KMS-11 (cell line): ENCODE measurements around the gene ZMYND10.
A peak's percentile ranks its signal among the peaks of the same experiment; 100 is the strongest.

Experiments
- H2AFZ ChIP-seq: fragments of 200-600 bp; sonication (generic); 2 replicates; pipeline ENCODE4 v1.6.1; 2016; ENCODE audit warnings: antibody characterized with exemption, mixed run types, low read depth
- H3K27ac ChIP-seq: fragments of 200-600 bp; sonication (generic); 2 replicates; pipeline ENCODE4 v1.6.1; 2016; ENCODE audit warnings: mild to moderate bottlenecking, mixed run types
- H3K27me3 ChIP-seq: fragments of 200-600 bp; sonication (generic); 2 replicates; pipeline ENCODE4 v1.6.1; 2017; ENCODE audit warnings: mild to moderate bottlenecking, low read depth, mixed run types, moderate library complexity; ENCODE audit not compliant: insufficient read depth
- H3K36me3 ChIP-seq: fragments of 200-600 bp; sonication (generic); 2 replicates; pipeline ENCODE4 v1.6.1; 2017; ENCODE audit warnings: mild to moderate bottlenecking, mixed run types; ENCODE audit not compliant: insufficient read depth
- H3K4me1 ChIP-seq: fragments of 200-600 bp; sonication (generic); 2 replicates; pipeline ENCODE4 v1.6.1; 2016; ENCODE audit warnings: mild to moderate bottlenecking, low read depth, mixed run types; ENCODE audit not compliant: poor library complexity, severe bottlenecking
- H3K4me2 ChIP-seq: fragments of 200-600 bp; sonication (generic); 2 replicates; pipeline ENCODE4 v1.7.0; 2016; ENCODE audit warnings: mild to moderate bottlenecking, mixed run types
- H3K4me3 ChIP-seq: fragments of 200-600 bp; sonication (generic); IDR thresholded peaks from 2 replicates; pipeline ENCODE4 v1.6.1; 2017; ENCODE audit warnings: low read depth, low read length, mixed read lengths; ENCODE audit not compliant: insufficient read depth
- H3K79me2 ChIP-seq: fragments of 200-600 bp; sonication (generic); 2 replicates; pipeline ENCODE4 v1.6.1; 2016; ENCODE audit warnings: low read depth, mixed run types; ENCODE audit not compliant: insufficient read depth
- H3K9ac ChIP-seq: fragments of 200-600 bp; sonication (generic); 2 replicates; pipeline ENCODE4 v1.6.1; 2016; ENCODE audit warnings: mild to moderate bottlenecking, mixed run types
- H4K20me1 ChIP-seq: fragments of 200-600 bp; sonication (generic); 2 replicates; pipeline ENCODE4 v1.6.1; 2016; ENCODE audit warnings: mild to moderate bottlenecking, mixed run types; ENCODE audit not compliant: insufficient read depth
- CTCF ChIP-seq: fragments of 200-600 bp; sonication (generic); conservative IDR thresholded peaks from 2 replicates; pipeline ENCODE4 v1.6.1; 2017; ENCODE audit warnings: low read depth, mild to moderate bottlenecking, antibody characterized with exemption, low read length, moderate library complexity, mixed read lengths

ZMYND10 gene

GRCh38 chr3:50319894-50320625 is 25.5 kb downstream of the ZMYND10 start:
- H3K36me3 ChIP-seq = no peaks in the 10 kb centered on the region
- no peaks in the 10 kb centered on the region for H3K79me2 ChIP-seq
- H3K27ac ChIP-seq = no peak overlapping the region; the same call in 1 of the 2 replicates
- no peak overlapping the region for H3K4me3 ChIP-seq
- H3K9ac ChIP-seq = peak overlapping the region; percentile 78; the same call in 1 of the 2 replicates
- peaks cover 4% of the 10 kb centered on the region for H3K4me1 ChIP-seq
- TF ChIP-seq CTCF = no peak
- H4K20me1 ChIP-seq = no peaks in the 10 kb centered on the region
- H3K4me2 ChIP-seq = peak overlapping the region; percentile 78
- H2AFZ ChIP-seq = no peak overlapping the region
- no peaks in the 10 kb centered on the region for H3K27me3 ChIP-seq

- H3K27ac ChIP-seq = no peak overlapping the region
- no peak overlapping the region for H3K4me2 ChIP-seq
- H3K4me3 ChIP-seq = no peak overlapping the region
- no peaks in the 10 kb centered on the region for H4K20me1 ChIP-seq
- TF ChIP-seq CTCF = no peak
- no peaks in the 10 kb centered on the region for H3K36me3 ChIP-seq
- no peaks in the 10 kb centered on the region for H3K79me2 ChIP-seq
- H3K27me3 ChIP-seq = no peaks in the 10 kb centered on the region
- peaks cover 4% of the 10 kb centered on the region for H3K4me1 ChIP-seq
- no peak overlapping the region for H2AFZ ChIP-seq
- H3K9ac ChIP-seq = no peak overlapping the region
Measured at GRCh38 chr3:50319181-50319893, 26.2 kb downstream of the ZMYND10 start.

- Histone ChIP-seq H3K4me3 (no peak overlapping the region), H3K36me3 (no peaks in the 10 kb centered on the region), H3K9ac (no peak overlapping the region), H2AFZ (no peak overlapping the region), H3K4me1 (peaks cover 4% of the 10 kb centered on the region), H3K27ac (no peak overlapping the region), H3K79me2 (no peaks in the 10 kb centered on the region), H3K27me3 (no peaks in the 10 kb centered on the region), H4K20me1 (no peaks in the 10 kb centered on the region), H3K4me2 (no peak overlapping the region)
- TF ChIP-seq CTCF = no peak
Measured at GRCh38 chr3:50318615-50319014, 26.9 kb downstream of the ZMYND10 start.

- Histone ChIP-seq H4K20me1 (no peaks in the 10 kb centered on the region), H3K4me3 (no peak overlapping the region), H2AFZ (no peak overlapping the region), H3K27me3 (no peaks in the 10 kb centered on the region), H3K9ac (no peak overlapping the region), H3K4me2 (no peak overlapping the region), H3K36me3 (no peaks in the 10 kb centered on the region), H3K79me2 (no peaks in the 10 kb centered on the region), H3K4me1 (peaks cover 4% of the 10 kb centered on the region), H3K27ac (no peak overlapping the region)
- no peak for TF ChIP-seq CTCF
Measured at GRCh38 chr3:50318163-50318562, 27.4 kb downstream of the ZMYND10 start.
